ACC112 (cell line): ENCODE measurements around the gene ASS1.

Experiments used
- H2AFZ ChIP-seq: fragments of 200-600 bp; sonication (generic); one replicate; pipeline ENCODE4 v1.6.0; 2017; ENCODE audit warnings: antibody characterized with exemption, low read length; ENCODE audit not compliant: unreplicated experiment
- H3K27ac ChIP-seq: fragments of 200-600 bp; sonication (generic); 2 replicates; pipeline ENCODE4 v1.5.1; 2014; ENCODE audit warnings: low read depth, mild to moderate bottlenecking, antibody characterized with exemption, low read length, moderate library complexity
- H3K27me3 ChIP-seq: fragments of 200-600 bp; sonication (generic); 2 replicates; pipeline ENCODE4 v1.6.1; 2014; ENCODE audit warnings: mild to moderate bottlenecking, antibody characterized with exemption, low read length, moderate library complexity, mixed read lengths; ENCODE audit not compliant: insufficient read depth
- H3K36me3 ChIP-seq: fragments of 200-600 bp; sonication (generic); 2 replicates; pipeline ENCODE4 v1.6.1; 2016; ENCODE audit warnings: mild to moderate bottlenecking, antibody characterized with exemption, low read length, moderate library complexity, mixed read lengths; ENCODE audit not compliant: insufficient read depth
- H3K4me1 ChIP-seq: fragments of 200-600 bp; sonication (generic); one replicate; pipeline ENCODE4 v1.6.1; 2016; ENCODE audit warnings: low read length, mixed read lengths; ENCODE audit not compliant: insufficient read depth, unreplicated experiment, control insufficient read depth
- H3K4me3 ChIP-seq: fragments of 200-600 bp; sonication (generic); 2 replicates; pipeline ENCODE4 v1.5.1; 2014; ENCODE audit warnings: mild to moderate bottlenecking, low read depth, low read length
- H3K79me2 ChIP-seq: fragments of 200-600 bp; sonication (generic); one replicate; pipeline ENCODE4 v1.6.0; 2016; ENCODE audit warnings: low read length; ENCODE audit not compliant: control insufficient read depth, unreplicated experiment, insufficient read depth

Gene ASS1

DNA sequence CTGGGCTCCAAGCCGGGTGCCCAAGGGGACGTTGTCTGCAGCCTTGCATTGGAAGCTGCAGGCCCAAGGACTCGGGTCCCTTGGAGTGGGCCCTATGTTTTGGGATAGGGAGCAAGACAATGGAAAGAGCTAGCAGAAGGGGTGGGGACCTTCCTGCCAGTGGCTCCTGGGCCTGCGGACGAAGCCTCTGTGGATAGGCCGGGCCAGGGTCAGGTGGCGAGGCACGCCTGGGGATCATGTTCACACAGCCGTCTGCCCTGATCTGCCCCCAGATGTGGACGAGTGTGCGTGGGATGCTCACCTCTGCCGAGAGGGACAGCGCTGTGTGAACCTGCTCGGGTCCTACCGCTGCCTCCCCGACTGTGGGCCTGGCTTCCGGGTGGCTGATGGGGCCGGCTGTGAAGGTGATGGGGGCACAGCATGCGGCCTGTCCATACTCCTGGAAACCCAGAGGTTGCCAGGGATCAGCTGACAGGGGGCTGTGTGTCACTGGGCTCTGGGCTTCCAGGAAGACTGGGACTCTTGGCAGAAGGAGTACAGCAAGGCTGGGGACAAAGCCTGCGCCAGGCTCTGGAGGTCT, 16.6 kb upstream of the ASS1 start:
- peaks cover 4% of the 10 kb centered on the region; the same call in 1 of the 2 replicates for H3K27me3 ChIP-seq
- H3K27ac ChIP-seq: no peak overlapping the region
- no peak overlapping the region for H2AFZ ChIP-seq
- no peaks in the 10 kb centered on the region for H3K36me3 ChIP-seq
- peaks cover 17% of the 10 kb centered on the region for H3K4me1 ChIP-seq
- H3K79me2 ChIP-seq: no peaks in the 10 kb centered on the region
- H3K4me3 ChIP-seq: no peak overlapping the region

DNA sequence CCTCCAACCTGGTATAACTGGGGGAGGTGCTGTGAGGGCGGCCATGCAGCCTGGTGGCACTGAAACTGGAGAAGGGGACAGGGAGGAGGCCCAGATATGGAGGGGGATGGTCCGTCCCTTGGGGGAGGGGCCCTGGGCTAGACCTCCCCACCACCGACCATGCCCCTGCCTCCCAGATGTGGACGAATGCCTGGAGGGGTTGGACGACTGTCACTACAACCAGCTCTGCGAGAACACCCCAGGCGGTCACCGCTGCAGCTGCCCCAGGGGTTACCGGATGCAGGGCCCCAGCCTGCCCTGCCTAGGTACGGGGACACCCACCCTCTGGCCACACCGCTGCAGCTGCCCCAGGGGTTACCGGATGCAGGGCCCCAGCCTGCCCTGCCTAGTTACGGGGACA, 15.4 kb upstream of the ASS1 start:
- Histone ChIP-seq H3K27ac (no peak overlapping the region), H3K27me3 (peaks cover 12% of the 10 kb centered on the region; the same call in 1 of the 2 replicates), H3K36me3 (no peaks in the 10 kb centered on the region), H3K4me1 (peaks cover 17% of the 10 kb centered on the region), H3K79me2 (no peaks in the 10 kb centered on the region), H2AFZ (no peak overlapping the region), H3K4me3 (no peak overlapping the region)

DNA sequence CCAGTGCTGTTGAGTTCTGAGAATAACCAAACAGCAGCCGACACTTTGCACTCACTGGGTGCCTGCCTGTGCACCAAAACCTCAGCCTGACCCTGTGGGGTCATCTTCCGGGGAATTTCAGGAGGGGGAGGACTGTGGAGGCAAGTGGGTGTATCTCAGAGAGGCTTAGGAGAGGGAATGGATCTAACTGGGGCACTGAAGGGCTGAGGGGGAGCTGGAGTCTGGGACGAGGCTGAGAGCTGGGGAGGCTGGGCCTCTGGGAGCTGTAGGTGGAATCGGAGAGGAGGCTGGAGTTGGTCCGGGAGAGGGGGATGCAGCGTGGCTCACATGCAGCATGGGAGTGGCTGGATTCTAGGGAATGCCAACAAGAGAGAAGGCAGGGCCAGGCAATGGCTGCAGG, 14.9 kb upstream of the ASS1 start:
- no peak overlapping the region for H2AFZ ChIP-seq
- no peak overlapping the region for H3K4me3 ChIP-seq
- H3K27me3 ChIP-seq: peaks cover 12% of the 10 kb centered on the region; the same call in 1 of the 2 replicates
- no peaks in the 10 kb centered on the region for H3K36me3 ChIP-seq
- peaks cover 17% of the 10 kb centered on the region for H3K4me1 ChIP-seq
- H3K79me2 ChIP-seq: no peaks in the 10 kb centered on the region
- no peak overlapping the region for H3K27ac ChIP-seq

DNA sequence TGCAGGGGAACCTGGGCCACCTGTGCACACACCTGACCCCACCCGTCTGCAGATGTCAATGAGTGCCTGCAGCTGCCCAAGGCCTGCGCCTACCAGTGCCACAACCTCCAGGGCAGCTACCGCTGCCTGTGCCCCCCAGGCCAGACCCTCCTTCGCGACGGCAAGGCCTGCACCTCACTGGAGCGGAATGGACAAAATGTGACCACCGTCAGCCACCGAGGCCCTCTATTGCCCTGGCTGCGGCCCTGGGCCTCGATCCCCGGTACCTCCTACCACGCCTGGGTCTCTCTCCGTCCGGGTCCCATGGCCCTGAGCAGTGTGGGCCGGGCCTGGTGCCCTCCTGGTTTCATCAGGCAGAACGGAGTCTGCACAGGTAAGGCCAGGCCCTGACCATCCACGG, 14.5 kb upstream of the ASS1 start:
- Histone ChIP-seq H3K4me3 (no peak overlapping the region), H2AFZ (no peak overlapping the region), H3K79me2 (no peaks in the 10 kb centered on the region), H3K36me3 (no peaks in the 10 kb centered on the region), H3K27ac (no peak overlapping the region), H3K4me1 (peaks cover 17% of the 10 kb centered on the region), H3K27me3 (peaks cover 12% of the 10 kb centered on the region; the same call in 1 of the 2 replicates)

DNA sequence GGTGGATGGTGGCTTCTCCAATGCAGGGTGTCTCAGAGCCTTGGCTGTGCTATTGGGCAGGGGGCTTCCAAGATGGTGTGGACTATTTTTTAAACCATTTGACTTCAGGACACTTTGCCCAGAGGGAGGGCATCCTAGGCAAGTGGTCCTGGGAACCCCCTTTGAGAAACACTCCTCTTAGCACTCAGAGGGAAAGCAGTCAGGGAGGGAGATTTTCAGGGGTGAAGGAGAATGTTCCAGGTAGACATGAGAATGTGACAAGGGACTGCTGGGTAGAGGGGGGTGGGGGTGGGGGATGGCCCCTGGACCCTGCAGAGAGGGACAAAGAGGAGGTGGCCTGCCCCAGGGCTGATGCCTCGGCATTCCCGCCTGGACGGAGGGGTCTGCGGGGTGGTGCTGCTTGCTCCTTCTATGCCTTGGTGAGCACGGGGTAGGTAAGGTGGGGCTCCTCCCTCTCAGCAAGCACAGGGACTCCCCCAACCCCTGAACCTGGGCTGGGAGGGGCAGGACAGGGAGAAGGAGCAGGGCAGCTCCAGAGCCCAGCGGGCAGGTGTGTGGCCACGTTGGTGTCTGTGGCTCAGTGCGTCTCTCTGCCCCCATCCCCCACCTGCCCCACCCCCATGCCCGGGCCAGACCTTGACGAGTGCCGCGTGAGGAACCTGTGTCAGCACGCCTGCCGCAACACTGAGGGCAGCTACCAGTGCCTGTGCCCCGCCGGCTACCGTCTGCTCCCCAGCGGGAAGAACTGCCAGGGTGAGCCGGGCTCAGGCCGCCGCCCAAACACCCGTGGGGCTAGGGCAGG, 13.8 kb upstream of the ASS1 start:
- no peaks in the 10 kb centered on the region for H3K36me3 ChIP-seq
- H2AFZ ChIP-seq: no peak overlapping the region
- H3K27ac ChIP-seq: no peak overlapping the region
- peaks cover 12% of the 10 kb centered on the region; the same call in 1 of the 2 replicates for H3K27me3 ChIP-seq
- H3K79me2 ChIP-seq: no peaks in the 10 kb centered on the region
- peaks cover 15% of the 10 kb centered on the region for H3K4me1 ChIP-seq
- H3K4me3 ChIP-seq: no peak overlapping the region

DNA sequence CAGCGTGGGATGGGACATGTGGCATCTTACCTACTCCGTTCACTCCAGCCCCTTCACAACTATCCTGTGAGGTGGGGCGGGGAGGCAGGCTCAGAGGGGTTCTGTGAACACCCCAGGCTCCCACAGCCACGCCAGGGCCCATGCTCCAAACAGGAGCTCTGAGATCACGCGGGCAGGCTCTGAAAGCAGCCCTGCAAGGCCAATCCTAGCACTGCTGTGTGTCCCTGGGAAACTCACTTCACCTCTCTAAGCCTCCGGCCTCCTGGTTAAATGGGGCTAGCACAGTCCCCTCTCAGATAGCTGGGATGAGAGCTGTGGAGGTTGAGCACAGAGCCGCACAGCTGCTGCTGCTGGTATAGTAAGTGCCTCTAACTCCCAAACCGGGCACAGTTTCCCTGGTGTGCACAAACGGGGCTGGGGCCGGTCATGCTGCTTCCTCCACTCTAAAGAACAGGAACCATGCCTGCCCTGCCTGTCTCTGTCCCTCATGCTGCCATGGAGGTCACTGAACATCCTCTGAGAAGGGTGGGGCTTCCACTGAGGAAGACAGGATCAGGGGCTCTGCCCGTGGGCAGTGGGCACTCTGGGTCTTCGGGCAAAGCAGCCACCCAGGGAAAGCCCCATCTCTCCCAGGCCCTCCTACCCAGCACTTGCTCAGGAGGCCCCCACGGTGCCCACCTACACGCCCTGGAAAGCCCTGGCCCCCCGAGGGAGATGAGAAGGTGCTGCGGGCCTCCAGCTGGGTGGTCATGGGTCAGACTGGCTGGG, 13.0 kb upstream of the ASS1 start:
- no peaks in the 10 kb centered on the region for H3K79me2 ChIP-seq

DNA sequence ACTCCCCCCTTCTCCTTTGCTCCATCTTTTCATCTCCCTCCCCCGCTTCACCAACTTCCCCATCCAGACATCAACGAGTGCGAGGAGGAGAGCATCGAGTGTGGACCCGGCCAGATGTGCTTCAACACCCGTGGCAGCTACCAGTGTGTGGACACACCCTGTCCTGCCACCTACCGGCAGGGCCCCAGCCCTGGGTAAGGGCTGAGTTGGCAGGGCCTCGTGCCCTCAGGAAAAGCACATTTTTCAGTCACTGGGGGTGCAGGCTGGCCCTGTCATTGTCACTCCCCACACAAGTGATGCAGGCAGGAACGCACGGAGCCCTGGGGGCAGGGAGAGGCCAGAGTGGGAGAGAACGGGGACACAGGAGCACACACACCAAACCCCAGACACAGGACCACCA, 12.4 kb upstream of the ASS1 start:
- H3K27ac ChIP-seq: no peak overlapping the region
- peaks cover 1% of the 10 kb centered on the region for H3K4me1 ChIP-seq

More for the DNA sequence above, 13.0 kb upstream of the ASS1 start:
- Histone ChIP-seq H3K27ac (no peak overlapping the region), H3K4me3 (no peak overlapping the region), H3K27me3 (peaks cover 12% of the 10 kb centered on the region; the same call in 1 of the 2 replicates), H3K4me1 (peaks cover 7% of the 10 kb centered on the region), H2AFZ (no peak overlapping the region), H3K36me3 (no peaks in the 10 kb centered on the region)

DNA sequence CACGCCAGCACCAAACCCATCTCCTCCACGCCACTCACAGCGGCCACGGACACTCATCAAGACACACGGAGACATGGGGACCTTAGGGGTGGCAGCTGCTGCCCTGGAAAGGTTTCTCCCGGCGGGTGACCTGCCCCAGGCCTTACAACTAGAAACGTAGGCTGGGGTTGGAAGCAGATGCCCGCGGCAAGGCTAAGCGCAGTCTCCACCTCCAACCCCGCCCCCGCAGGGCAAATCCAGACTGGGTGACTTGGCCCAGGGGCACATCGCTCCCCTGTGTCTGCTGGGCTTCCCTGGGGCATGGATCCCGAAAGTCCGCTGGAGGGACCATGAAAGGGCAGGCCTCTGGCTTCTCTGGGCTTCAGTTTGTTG, 12.0 kb upstream of the ASS1 start:
- Histone ChIP-seq H3K36me3 (no peaks in the 10 kb centered on the region), H3K27me3 (peaks cover 12% of the 10 kb centered on the region; the same call in 1 of the 2 replicates), H2AFZ (no peak overlapping the region), H3K79me2 (no peaks in the 10 kb centered on the region), H3K4me3 (peak overlapping the region; percentile 45; the same call in 1 of the 2 replicates), H3K27ac (no peak overlapping the region), H3K4me1 (no peaks in the 10 kb centered on the region)

More for the DNA sequence above, 12.4 kb upstream of the ASS1 start:
- Histone ChIP-seq H3K4me3 (no peak overlapping the region), H3K79me2 (no peaks in the 10 kb centered on the region), H3K36me3 (no peaks in the 10 kb centered on the region), H2AFZ (no peak overlapping the region), H3K27me3 (peaks cover 12% of the 10 kb centered on the region; the same call in 1 of the 2 replicates)

DNA sequence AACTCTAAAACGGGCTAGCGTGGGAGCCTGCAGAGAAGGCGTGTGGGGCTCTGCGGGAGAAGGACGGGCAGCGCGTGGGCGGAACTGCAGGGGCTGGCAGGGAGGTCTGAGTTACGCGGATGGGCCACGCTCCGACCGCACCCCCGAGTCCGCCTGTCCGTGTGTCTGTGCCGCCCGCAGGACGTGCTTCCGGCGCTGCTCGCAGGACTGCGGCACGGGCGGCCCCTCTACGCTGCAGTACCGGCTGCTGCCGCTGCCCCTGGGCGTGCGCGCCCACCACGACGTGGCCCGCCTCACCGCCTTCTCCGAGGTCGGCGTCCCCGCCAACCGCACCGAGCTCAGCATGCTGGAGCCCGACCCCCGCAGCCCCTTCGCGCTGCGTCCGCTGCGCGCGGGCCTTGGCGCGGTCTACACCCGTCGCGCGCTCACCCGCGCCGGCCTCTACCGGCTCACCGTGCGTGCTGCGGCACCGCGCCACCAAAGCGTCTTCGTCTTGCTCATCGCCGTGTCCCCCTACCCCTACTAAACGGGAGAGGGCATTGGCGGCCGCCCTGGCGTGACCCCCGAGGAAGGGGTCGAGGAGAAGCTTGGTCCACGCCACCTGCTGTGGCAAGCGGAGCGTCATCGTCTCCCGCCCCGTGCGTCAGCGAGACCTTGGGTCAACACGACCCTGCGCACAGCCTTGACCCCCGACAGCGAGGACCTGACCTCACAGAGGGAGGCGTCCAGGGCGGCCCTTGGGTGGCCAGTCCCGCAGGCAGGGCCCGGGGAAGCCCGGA, 11.4 kb upstream of the ASS1 start:
- Histone ChIP-seq H3K79me2 (no peaks in the 10 kb centered on the region), H2AFZ (peak overlapping the region; percentile 6), H3K27me3 (peaks cover 12% of the 10 kb centered on the region; the same call in 1 of the 2 replicates), H3K4me3 (peak overlapping the region; percentile 45; the same call in 1 of the 2 replicates), H3K4me1 (no peaks in the 10 kb centered on the region), H3K36me3 (no peaks in the 10 kb centered on the region), H3K27ac (no peak overlapping the region)

DNA sequence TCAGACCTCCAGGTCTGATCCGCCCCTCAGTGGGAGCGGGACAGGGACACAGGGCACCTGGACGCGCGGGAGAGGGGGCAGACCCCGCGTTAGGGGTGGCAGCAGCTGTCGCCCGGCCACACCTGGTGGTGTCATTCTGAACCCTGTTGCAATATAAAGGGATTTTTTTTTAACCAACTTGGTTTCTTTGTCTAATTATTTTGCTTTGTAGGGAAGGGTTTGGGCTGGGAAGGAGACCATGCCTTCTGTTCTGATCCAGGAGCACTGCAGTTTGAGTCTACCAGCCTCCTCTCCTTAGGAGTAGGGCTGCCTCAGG, 10.9 kb upstream of the ASS1 start:
- no peak overlapping the region for H3K27ac ChIP-seq
- H3K36me3 ChIP-seq: no peaks in the 10 kb centered on the region
- H3K4me1 ChIP-seq: no peaks in the 10 kb centered on the region
- no peak overlapping the region for H2AFZ ChIP-seq
- peaks cover 12% of the 10 kb centered on the region; the same call in 1 of the 2 replicates for H3K27me3 ChIP-seq
- H3K79me2 ChIP-seq: no peaks in the 10 kb centered on the region
- no peak overlapping the region for H3K4me3 ChIP-seq
